ENCODE measurements around the gene BRWD1.

BRWD1 gene

GRCh38 chr21:39326607-39327307 is 13.3 kb upstream of the BRWD1 start:
- no peak for DNase-seq

- no peak for DNase-seq
These were observed 12.0 kb upstream of the BRWD1 start for GRCh38 chr21:39325458-39325857.

GRCh38 chr21:39321424-39321823 is 8.0 kb upstream of the BRWD1 start:
- no peak for DNase-seq

GRCh38 chr21:39319814-39320332 is 6.4 kb upstream of the BRWD1 start:
- DNase-seq: peak; percentile 12

- DNase-seq: peak; percentile 32
These were observed 5.9 kb upstream of the BRWD1 start for GRCh38 chr21:39319251-39319756.

- no peak for DNase-seq
These were observed 4.9 kb upstream of the BRWD1 start for GRCh38 chr21:39318091-39318959.

- DNase-seq: no peak
These were observed 4.0 kb upstream of the BRWD1 start for GRCh38 chr21:39317134-39318090.

GRCh38 chr21:39316729-39317128 is 3.3 kb upstream of the BRWD1 start:
- no peak for DNase-seq

GRCh38 chr21:39315603-39316445 is 2.4 kb upstream of the BRWD1 start:
- no peak for DNase-seq

GRCh38 chr21:39314143-39315027 is 953 bp upstream of the BRWD1 start:
- peak; percentile 74 for DNase-seq

- peak; percentile 40 for DNase-seq
These were observed 326 bp downstream of the BRWD1 start for GRCh38 chr21:39313042-39313570.

- DNase-seq: peak; percentile 87
These were observed 1.1 kb downstream of the BRWD1 start for GRCh38 chr21:39312112-39313041.

- no peak for DNase-seq
These were observed 2.3 kb downstream of the BRWD1 start for GRCh38 chr21:39311164-39311563.

- DNase-seq: no peak
These were observed 6.0 kb downstream of the BRWD1 start for GRCh38 chr21:39307466-39307865.

- DNase-seq: no peak
These were observed 12.8 kb downstream of the BRWD1 start for GRCh38 chr21:39300587-39300986.

- no peak for DNase-seq
These were observed 16.5 kb downstream of the BRWD1 start for GRCh38 chr21:39296891-39297290.

GRCh38 chr21:39288987-39289386 is 24.4 kb downstream of the BRWD1 start:
- no peak for DNase-seq

GRCh38 chr21:39282911-39283310 is 30.5 kb downstream of the BRWD1 start:
- DNase-seq: no peak

- no peak for DNase-seq
These were observed 31.6 kb downstream of the BRWD1 start for GRCh38 chr21:39281853-39282252.

Data from NCI-H510A treated with DMSO at 0.1 percent for 48 hours (cell line).